SK-N-SH treated with all-trans-retinoic acid at 6 μM for 48 hours (cell line): ENCODE results near the gene SMYD2.

Experiments used
- ARNTL ChIP-seq: fragments of 450-650 bp; formaldehyde crosslinking; IDR thresholded peaks from 2 replicates; pipeline ENCODE4 v1.5.0; 2020; ENCODE audit warnings: low read depth, mild to moderate bottlenecking, moderate library complexity, borderline replicate concordance
- BACH2 ChIP-seq: fragments of 250-450 bp; sonication (Bioruptor Pico); IDR thresholded peaks from 2 replicates; pipeline ENCODE4 v1.9.0; 2021; ENCODE audit warnings: mild to moderate bottlenecking, borderline replicate concordance
- OSR1 ChIP-seq: fragments of 250-450 bp; sonication (Bioruptor Pico); IDR thresholded peaks from 2 replicates; pipeline ENCODE4 v1.8.0; 2022; ENCODE audit warnings: moderate library complexity, mild to moderate bottlenecking, inconsistent platforms
- PATZ1 ChIP-seq: fragments of 250-450 bp; sonication (Bioruptor Pico); IDR thresholded peaks from 2 replicates; pipeline ENCODE4 v1.8.0; 2020; ENCODE audit warnings: mild to moderate bottlenecking, moderate library complexity, borderline replicate concordance
- RARB ChIP-seq: fragments of 250-450 bp; sonication (Bioruptor Pico); IDR thresholded peaks from 2 replicates; pipeline ENCODE4 v1.8.0; 2021; ENCODE audit warnings: mild to moderate bottlenecking, moderate library complexity
- ZC3H10 ChIP-seq: fragments of 250-450 bp; sonication (Bioruptor Pico); IDR thresholded peaks from 2 replicates; pipeline ENCODE4 v1.5.1; 2021; ENCODE audit warnings: mild to moderate bottlenecking, moderate library complexity
- ZFP3 ChIP-seq: fragments of 250-450 bp; sonication (Bioruptor Pico); IDR thresholded peaks from 2 replicates; pipeline ENCODE4 v1.5.0; 2020; ENCODE audit warnings: mild to moderate bottlenecking, moderate library complexity
- ZFP30 ChIP-seq: fragments of 450-650 bp; formaldehyde crosslinking; IDR thresholded peaks from 2 replicates; pipeline ENCODE4 v1.5.0; 2022; ENCODE audit warnings: mild to moderate bottlenecking, moderate library complexity

GRCh38 chr1:214384373-214385079, 103.6 kb downstream of the SMYD2 start:
- TF ChIP-seq ARNTL (CRISPR knock-in tag) (no peak), OSR1 (CRISPR knock-in tag) (no peak), RARB (no peak), PATZ1 (CRISPR knock-in tag) (no peak), BACH2 (CRISPR knock-in tag) (no peak), ZC3H10 (no peak), ZFP3 (no peak), ZFP30 (CRISPR knock-in tag) (no peak)
